HG03565 (cell line): Measurements from ENCODE around the gene PCDHGB5.
A peak's percentile ranks its signal among the peaks of the same experiment; 100 is the strongest.
"Not testable (repeated sequence)": the region's sequence is repeated elsewhere in the genome, so short reads cannot be mapped to it uniquely, and the experiment has no call there.

ENCODE experiments used
- ATAC-seq: cut with Tn5 transposase; IDR thresholded peaks from one replicate; pipeline ENCODE4 v1.9.1; 2021; ENCODE audit warnings: mild to moderate bottlenecking, moderate library complexity; ENCODE audit not compliant: unreplicated experiment

Gene PCDHGB5

DNA sequence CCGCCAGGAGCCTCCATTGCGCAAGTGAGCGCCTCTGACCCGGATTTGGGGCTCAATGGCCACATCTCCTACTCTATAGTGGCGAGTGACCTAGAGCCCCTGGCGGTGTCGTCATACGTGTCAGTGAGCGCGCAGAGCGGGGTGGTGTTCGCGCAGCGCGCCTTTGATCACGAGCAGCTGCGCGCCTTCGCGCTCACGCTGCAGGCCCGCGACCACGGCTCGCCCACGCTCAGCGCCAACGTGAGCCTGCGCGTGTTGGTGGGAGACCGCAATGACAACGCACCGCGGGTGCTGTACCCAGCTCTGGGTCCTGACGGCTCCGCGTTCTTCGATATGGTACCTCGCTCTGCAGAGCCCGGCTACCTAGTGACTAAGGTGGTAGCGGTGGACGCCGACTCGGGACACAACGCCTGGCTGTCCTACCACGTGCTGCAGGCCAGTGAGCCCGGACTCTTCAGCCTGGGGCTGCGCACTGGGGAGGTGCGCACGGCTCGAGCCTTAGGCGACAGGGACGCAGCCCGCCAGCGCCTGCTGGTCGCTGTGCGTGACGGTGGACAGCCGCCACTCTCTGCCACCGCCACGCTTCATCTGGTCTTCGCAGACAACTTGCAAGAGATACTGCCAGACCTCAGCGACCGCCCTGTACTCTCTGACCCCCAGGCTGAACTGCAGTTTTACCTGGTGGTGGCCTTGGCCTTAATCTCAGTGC is 12.0 kb downstream of the PCDHGB5 start:
- ATAC-seq, result no peak

DNA sequence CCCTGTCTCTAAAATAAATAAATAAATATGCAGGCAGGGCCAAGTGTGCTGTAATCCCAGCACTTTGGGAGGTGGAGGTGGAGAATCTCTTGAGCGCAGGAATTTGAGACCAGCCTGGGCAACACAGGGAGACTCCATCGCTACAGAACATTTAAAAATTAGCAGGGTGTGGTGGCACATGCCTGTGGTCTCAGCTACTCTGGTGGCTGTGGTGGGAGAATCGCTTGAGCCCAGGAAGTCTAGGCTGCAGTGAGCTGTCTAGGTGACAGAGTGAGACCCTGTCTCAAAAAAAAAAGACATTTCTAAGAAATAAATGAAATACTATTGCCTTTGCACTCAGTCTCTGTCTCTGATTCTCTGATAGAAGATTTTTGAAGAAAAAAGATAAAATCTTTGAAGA is 13.8 kb downstream of the PCDHGB5 start:
- no peak for ATAC-seq

GRCh38 chr5:141412854-141413539 is 15.2 kb downstream of the PCDHGB5 start, which contains the start of gene PCDHGA10:
PCDHGA10 (plus strand) TSS chr5:141412987; CDS start chr5:141413176, 189 bp downstream.
- ATAC-seq, result peak; percentile 73

DNA sequence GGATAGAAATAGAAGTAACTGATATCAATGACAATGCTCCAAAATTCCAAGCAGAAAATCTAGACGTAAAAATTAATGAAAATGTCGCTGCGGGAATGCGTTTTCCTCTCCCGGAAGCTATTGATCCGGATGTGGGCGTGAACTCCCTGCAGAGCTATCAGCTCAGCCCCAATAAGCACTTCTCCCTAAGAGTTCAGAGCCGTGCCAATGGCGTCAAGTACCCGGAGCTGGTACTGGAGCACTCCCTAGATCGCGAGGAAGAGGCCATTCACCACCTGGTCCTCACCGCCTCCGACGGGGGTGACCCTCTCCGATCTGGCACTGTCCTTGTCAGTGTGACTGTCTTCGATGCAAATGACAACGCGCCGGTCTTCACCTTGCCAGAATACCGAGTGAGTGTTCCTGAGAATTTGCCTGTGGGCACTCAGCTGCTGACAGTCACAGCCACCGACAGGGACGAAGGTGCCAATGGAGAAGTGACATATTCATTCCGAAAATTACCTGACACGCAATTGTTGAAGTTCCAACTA is 15.9 kb downstream of the PCDHGB5 start:
- no peak for ATAC-seq

DNA sequence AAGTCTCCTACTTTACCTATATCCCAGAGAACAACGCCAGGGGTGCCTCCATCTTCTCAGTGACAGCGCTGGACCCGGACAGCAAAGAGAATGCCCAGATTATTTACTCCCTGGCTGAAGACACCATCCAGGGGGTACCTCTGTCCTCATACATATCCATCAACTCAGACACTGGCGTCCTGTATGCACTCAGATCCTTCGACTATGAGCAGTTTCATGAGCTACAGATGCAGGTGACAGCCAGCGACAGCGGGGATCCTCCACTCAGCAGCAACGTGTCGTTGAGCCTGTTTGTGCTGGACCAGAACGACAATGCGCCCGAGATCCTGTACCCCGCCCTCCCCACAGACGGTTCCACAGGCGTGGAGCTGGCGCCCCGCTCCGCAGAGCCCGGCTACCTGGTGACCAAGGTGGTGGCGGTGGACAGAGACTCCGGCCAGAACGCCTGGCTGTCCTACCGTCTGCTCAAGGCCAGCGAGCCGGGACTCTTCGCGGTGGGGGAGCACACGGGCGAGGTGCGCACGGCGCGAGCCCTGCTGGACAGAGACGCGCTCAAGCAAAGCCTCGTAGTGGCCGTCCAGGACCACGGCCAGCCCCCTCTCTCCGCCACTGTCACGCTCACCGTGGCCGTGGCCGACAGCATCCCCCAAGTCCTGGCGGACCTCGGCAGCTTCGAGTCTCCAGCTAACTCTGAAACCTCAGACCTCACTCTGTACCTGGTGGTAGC is 17.0 kb downstream of the PCDHGB5 start:
- not testable (repeated sequence) for ATAC-seq

DNA sequence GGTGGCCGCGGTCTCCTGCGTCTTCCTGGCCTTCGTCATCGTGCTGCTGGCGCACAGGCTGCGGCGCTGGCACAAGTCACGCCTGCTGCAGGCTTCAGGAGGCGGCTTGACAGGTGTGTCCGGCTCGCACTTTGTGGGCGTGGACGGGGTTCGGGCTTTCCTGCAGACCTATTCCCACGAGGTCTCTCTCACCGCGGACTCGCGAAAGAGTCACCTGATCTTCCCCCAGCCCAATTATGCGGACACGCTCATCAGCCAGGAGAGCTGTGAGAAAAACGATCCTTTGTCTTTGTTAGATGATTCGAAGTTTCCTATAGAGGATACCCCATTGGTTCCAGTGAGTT is 17.5 kb downstream of the PCDHGB5 start:
- not testable (repeated sequence) for ATAC-seq

DNA sequence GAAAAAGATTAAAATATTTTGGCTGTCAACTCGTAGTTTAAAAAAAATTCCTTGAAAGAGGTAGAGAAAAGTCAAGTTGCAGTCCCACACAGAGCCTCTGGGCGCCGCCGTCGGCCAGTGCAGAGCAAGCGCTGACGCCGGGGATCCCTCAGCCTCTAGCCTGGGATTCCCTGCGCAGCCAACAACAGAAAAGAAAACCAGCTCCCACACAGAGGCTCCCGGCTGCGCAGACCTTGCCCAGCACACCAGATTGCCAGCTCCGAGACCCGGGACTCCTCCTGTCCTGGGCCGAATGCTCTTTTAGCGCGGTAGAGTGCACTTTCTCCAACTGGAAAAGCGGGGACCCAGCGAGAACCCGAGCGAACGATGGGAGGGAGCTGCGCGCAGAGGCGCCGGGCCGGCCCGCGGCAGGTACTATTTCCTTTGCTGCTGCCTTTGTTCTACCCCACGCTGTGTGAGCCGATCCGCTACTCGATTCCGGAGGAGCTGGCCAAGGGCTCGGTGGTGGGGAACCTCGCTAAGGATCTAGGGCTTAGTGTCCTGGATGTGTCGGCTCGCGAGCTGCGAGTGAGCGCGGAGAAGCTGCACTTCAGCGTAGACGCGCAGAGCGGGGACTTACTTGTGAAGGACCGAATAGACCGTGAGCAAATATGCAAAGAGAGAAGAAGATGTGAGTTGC is 19.9 kb downstream of the PCDHGB5 start, which contains the start of gene PCDHGB7:
Gene PCDHGB7 (plus strand): TSS at position 184 of the 679 bp plus-strand sequence. CDS start 183 bp downstream, at position 367.
- ATAC-seq, result peak; percentile 68

GRCh38 chr5:141419074-141419880 is 21.5 kb downstream of the PCDHGB5 start:
- ATAC-seq, result no peak

- ATAC-seq, result peak; percentile 38
Measured at GRCh38 chr5:141420855-141421488, 23.2 kb downstream of the PCDHGB5 start, which contains the start of gene PCDHGA11. PCDHGA11 (plus strand) TSS chr5:141421051; CDS start chr5:141421228, 177 bp downstream.

DNA sequence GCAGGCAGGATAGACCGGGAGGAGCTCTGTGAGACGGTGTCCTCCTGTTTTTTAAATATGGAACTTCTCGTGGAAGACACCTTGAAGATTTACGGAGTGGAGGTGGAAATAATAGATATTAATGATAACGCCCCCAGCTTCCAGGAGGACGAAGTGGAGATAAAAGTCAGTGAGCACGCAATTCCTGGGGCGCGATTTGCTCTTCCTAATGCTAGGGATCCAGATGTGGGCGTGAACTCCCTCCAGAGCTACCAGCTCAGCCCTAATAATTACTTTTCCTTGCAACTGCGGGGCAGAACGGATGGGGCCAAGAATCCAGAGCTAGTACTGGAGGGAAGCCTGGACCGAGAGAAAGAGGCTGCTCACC is 23.7 kb downstream of the PCDHGB5 start:
- ATAC-seq, result no peak

GRCh38 chr5:141422742-141423291 is 25.1 kb downstream of the PCDHGB5 start:
- ATAC-seq, result no peak

DNA sequence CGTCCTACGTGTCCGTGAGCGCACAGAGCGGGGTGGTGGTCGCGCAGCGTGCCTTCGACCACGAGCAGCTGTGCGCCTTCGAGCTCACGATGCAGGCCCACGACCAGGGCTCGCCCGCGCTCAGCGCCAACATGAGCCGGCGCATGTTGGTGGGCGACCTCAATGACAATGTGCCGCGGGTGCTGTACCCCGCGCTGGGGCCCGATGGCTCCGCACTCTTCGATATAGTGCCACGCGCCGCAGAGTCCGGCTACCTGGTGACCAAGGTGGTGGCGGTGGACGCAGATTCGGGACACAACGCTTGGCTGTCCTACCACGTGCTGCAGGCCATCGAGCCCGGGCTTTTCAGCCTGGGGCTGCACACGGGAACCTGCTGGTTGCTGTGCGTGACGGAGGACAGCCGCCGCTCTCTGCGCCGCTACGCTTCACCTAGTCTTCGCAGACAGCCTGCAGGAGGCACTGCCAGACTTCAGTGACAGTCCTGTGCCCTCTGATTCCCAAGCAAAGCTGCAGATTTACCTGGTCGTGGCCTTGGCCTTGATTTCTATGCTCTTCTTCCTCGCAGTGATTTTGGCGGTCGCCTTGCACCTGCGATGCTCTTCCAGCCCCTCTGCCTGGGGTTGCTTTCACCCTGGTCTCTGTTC is 30.2 kb downstream of the PCDHGB5 start:
- no peak for ATAC-seq

DNA sequence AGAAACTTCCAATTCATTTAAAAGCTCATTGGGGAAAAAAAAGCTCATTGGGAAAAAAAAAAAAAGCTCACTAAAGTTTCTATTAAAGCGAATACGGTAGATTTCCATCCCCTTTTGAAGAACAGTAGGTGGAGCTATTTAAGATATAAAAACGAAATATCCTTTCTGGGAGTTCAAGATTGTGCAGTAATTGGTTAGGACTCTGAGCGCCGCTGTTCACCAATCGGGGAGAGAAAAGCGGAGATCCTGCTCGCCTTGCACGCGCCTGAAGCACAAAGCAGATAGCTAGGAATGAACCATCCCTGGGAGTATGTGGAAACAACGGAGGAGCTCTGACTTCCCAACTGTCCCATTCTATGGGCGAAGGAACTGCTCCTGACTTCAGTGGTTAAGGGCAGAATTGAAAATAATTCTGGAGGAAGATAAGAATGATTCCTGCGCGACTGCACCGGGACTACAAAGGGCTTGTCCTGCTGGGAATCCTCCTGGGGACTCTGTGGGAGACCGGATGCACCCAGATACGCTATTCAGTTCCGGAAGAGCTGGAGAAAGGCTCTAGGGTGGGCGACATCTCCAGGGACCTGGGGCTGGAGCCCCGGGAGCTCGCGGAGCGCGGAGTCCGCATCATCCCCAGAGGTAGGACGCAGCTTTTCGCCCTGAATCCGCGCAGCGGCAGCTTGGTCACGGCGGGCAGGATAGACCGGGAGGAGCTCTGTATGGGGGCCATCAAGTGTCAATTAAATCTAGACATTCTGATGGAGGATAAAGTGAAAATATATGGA is 32.8 kb downstream of the PCDHGB5 start, which contains the start of gene PCDHGA12:
Gene PCDHGA12 (plus strand): TSS at position 176 of the 782 bp plus-strand sequence. CDS start 253 bp downstream, at position 429.
- peak; percentile 92 for ATAC-seq

- no peak for ATAC-seq
Measured at GRCh38 chr5:141431286-141431685, 33.5 kb downstream of the PCDHGB5 start.

DNA sequence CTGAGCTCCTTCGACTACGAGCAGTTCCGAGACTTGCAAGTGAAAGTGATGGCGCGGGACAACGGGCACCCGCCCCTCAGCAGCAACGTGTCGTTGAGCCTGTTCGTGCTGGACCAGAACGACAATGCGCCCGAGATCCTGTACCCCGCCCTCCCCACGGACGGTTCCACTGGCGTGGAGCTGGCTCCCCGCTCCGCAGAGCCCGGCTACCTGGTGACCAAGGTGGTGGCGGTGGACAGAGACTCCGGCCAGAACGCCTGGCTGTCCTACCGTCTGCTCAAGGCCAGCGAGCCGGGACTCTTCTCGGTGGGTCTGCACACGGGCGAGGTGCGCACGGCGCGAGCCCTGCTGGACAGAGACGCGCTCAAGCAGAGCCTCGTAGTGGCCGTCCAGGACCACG is 34.6 kb downstream of the PCDHGB5 start:
- not testable (repeated sequence) for ATAC-seq

GRCh38 chr5:141432726-141433125 is 35.0 kb downstream of the PCDHGB5 start:
- ATAC-seq, result not testable (repeated sequence)

- no peak for ATAC-seq
Measured at GRCh38 chr5:141434006-141434405, 36.3 kb downstream of the PCDHGB5 start.

GRCh38 chr5:141437221-141437620 is 39.5 kb downstream of the PCDHGB5 start:
- ATAC-seq, result no peak
